ENCODE results near the gene PAM.

Gene PAM

DNA sequence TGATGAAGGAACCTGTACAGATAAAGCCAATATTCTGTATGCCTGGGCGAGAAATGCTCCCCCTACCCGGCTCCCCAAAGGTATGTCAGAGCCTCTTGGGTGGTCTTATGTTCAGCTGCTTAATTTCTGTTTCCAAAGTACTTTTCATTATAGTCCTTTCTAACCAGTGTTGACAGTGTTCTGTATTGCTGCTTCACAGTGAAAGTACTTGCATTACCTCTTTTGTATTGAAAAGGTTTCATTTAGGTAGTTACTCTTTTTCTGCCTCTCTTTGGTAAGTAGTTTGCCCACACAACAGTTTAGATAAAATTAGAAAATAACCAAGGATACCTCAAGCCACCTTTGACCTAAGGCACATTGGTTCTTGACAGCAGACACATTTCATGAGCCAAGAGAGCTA is 169.9 kb downstream of the PAM start:
- Histone ChIP-seq H3K4me1 (ENCODE audit: insufficient read depth, insufficient read length) (no peaks in the 10 kb centered on the region), H3K4me3 (ENCODE audit: insufficient read length, low read depth) (no peak overlapping the region), H3K9ac (ENCODE audit: insufficient read length, low read depth) (no peak overlapping the region), H3K36me3 (ENCODE audit: insufficient read depth, insufficient read length, low read length) (peaks cover 4% of the 10 kb centered on the region), H3K27me3 (ENCODE audit: insufficient read depth, insufficient read length) (no peaks in the 10 kb centered on the region), H3K9me3 (ENCODE audit: insufficient read depth, low read length) (no peaks in the 10 kb centered on the region)
- DNase-seq (ENCODE audit: low read depth, low spot score), result no peak
- no peak for TF ChIP-seq YY1 (IDR thresholded peaks at IDR 0.05; ENCODE audit: insufficient read depth, insufficient read length)
- TF ChIP-seq ZNF274 (IDR thresholded peaks at IDR 0.05; ENCODE audit: low read depth, low read length), result no peak
- TF ChIP-seq SUZ12 (IDR thresholded peaks at IDR 0.05; ENCODE audit: extremely low read depth, insufficient read depth, insufficient read length), result no peak

DNA sequence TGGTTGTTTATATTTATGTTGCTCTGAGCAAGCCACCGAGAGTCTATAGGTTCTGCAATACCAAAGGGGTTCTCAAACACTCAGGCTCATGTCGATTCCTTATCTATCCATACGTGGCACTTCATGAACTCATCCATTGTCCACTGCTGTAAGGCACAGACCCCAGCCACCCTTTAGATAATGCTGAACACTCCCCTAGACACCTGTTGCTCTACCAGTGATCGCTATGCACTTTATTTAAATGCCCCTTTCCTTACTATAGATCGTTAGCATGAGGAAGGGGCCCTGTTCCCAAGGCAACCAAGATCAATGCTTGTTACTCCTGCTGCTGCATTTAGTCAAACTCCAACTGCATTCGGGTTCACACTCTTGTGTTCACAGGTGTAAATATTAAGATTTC is 171.9 kb downstream of the PAM start:
- no peaks in the 10 kb centered on the region for H3K4me1 ChIP-seq (ENCODE audit: insufficient read depth, insufficient read length)
- H3K36me3 ChIP-seq (ENCODE audit: insufficient read depth, insufficient read length, low read length), result peaks cover 4% of the 10 kb centered on the region
- no peak for DNase-seq (ENCODE audit: low read depth, low spot score)
- H3K27me3 ChIP-seq (ENCODE audit: insufficient read depth, insufficient read length), result no peaks in the 10 kb centered on the region
- H3K9me3 ChIP-seq (ENCODE audit: insufficient read depth, low read length), result no peaks in the 10 kb centered on the region
- H3K4me3 ChIP-seq (ENCODE audit: insufficient read length, low read depth), result no peak overlapping the region
- TF ChIP-seq ZNF274 (IDR thresholded peaks at IDR 0.05; ENCODE audit: low read depth, low read length) (no peak), YY1 (IDR thresholded peaks at IDR 0.05; ENCODE audit: insufficient read depth, insufficient read length) (no peak), SUZ12 (IDR thresholded peaks at IDR 0.05; ENCODE audit: extremely low read depth, insufficient read depth, insufficient read length) (no peak)
- no peak overlapping the region for H3K9ac ChIP-seq (ENCODE audit: insufficient read length, low read depth)

DNA sequence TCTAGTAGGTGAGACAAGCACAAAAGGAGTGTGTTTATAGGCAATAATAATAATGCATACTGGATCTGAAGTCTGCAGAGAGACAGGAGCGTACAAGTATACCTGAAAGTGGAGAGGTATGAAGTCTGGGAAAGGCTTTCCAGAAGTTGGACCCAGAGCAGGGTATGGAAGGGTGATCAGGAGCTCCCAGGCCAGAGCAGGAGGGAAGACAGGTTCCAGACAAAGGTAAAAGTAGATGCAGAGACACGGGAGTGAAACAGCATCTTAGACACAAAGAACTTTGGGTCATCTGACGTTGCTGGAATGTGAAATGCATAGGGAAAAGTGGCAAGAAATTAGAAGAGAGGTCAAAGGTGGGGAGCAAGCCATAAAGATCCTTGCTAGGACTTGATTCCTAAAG is 175.1 kb downstream of the PAM start:
- H3K4me1 ChIP-seq (ENCODE audit: insufficient read depth, insufficient read length), result no peaks in the 10 kb centered on the region
- H3K4me3 ChIP-seq (ENCODE audit: insufficient read length, low read depth), result no peak overlapping the region
- no peak for TF ChIP-seq ZNF274 (IDR thresholded peaks at IDR 0.05; ENCODE audit: low read depth, low read length)
- no peak for TF ChIP-seq SUZ12 (IDR thresholded peaks at IDR 0.05; ENCODE audit: extremely low read depth, insufficient read depth, insufficient read length)
- TF ChIP-seq YY1 (IDR thresholded peaks at IDR 0.05; ENCODE audit: insufficient read depth, insufficient read length), result no peak
- H3K27me3 ChIP-seq (ENCODE audit: insufficient read depth, insufficient read length), result no peaks in the 10 kb centered on the region
- peaks cover 4% of the 10 kb centered on the region for H3K36me3 ChIP-seq (ENCODE audit: insufficient read depth, insufficient read length, low read length)
- H3K9me3 ChIP-seq (ENCODE audit: insufficient read depth, low read length), result no peaks in the 10 kb centered on the region
- H3K9ac ChIP-seq (ENCODE audit: insufficient read length, low read depth), result no peak overlapping the region
- DNase-seq (ENCODE audit: low read depth, low spot score), result no peak

DNA sequence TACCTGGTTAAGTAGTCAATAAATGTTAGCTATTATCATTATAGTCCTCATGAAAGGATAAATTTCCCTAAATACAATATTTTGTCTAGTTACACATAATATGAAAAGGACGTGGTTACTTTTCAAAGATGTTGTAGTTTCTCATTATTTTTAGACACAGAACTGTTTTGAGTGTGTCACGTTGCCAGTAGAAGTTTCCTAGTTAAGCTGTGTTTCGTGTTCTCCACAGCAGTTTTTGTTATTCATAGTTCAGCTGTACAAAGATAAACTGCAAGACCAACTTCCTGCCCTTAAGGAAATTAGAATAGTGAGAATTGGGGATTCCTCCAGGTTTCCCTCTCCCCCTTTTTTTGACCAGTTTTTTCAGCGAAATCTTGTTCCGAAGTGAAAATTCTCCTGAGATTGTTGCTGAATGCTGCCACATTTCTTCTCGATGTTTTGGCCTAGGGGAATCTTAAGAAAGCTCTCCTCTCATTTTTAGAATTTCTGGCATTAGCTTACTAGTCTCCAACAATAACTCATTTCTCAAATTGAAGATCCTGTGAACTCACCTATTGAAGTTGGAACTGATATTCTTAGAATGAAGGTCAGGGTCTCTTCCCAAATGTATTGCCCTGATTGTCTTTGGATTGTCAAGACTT is 176.1 kb downstream of the PAM start:
- no peak overlapping the region for H3K4me3 ChIP-seq (ENCODE audit: insufficient read length, low read depth)
- peaks cover 4% of the 10 kb centered on the region for H3K36me3 ChIP-seq (ENCODE audit: insufficient read depth, insufficient read length, low read length)
- no peak for TF ChIP-seq YY1 (IDR thresholded peaks at IDR 0.05; ENCODE audit: insufficient read depth, insufficient read length)
- no peak for TF ChIP-seq SUZ12 (IDR thresholded peaks at IDR 0.05; ENCODE audit: extremely low read depth, insufficient read depth, insufficient read length)
- TF ChIP-seq ZNF274 (IDR thresholded peaks at IDR 0.05; ENCODE audit: low read depth, low read length), result no peak
- DNase-seq (ENCODE audit: low read depth, low spot score), result no peak
- H3K9ac ChIP-seq (ENCODE audit: insufficient read length, low read depth), result no peak overlapping the region
- H3K27me3 ChIP-seq (ENCODE audit: insufficient read depth, insufficient read length), result no peaks in the 10 kb centered on the region
- no peaks in the 10 kb centered on the region for H3K9me3 ChIP-seq (ENCODE audit: insufficient read depth, low read length)
- H3K4me1 ChIP-seq (ENCODE audit: insufficient read depth, insufficient read length), result no peaks in the 10 kb centered on the region

DNA sequence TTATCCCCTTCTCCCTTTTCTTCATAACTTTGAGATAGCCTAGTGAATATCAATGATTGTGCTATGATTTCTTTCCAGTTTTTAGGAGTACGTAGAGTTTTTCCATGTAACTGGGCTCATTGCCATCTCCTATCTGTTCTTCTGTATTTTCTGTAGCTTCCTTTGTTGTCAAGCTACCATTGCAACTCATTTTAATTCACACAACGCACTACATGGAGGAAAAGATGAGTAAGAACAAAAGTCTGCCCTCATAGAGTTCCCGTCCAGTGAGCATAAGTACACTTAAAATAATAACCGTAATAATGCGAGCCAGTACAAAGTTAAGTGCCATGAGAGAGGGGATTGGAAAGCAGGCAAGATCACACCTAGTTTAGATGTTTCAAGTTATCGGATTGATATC is 177.7 kb downstream of the PAM start:
- no peaks in the 10 kb centered on the region for H3K9me3 ChIP-seq (ENCODE audit: insufficient read depth, low read length)
- H3K4me3 ChIP-seq (ENCODE audit: insufficient read length, low read depth), result no peak overlapping the region
- H3K4me1 ChIP-seq (ENCODE audit: insufficient read depth, insufficient read length), result no peaks in the 10 kb centered on the region
- DNase-seq (ENCODE audit: low read depth, low spot score), result no peak
- H3K36me3 ChIP-seq (ENCODE audit: insufficient read depth, insufficient read length, low read length), result no peaks in the 10 kb centered on the region
- TF ChIP-seq ZNF274 (IDR thresholded peaks at IDR 0.05; ENCODE audit: low read depth, low read length) (no peak), YY1 (IDR thresholded peaks at IDR 0.05; ENCODE audit: insufficient read depth, insufficient read length) (no peak), SUZ12 (IDR thresholded peaks at IDR 0.05; ENCODE audit: extremely low read depth, insufficient read depth, insufficient read length) (no peak)
- H3K9ac ChIP-seq (ENCODE audit: insufficient read length, low read depth), result no peak overlapping the region
- H3K27me3 ChIP-seq (ENCODE audit: insufficient read depth, insufficient read length), result no peaks in the 10 kb centered on the region

DNA sequence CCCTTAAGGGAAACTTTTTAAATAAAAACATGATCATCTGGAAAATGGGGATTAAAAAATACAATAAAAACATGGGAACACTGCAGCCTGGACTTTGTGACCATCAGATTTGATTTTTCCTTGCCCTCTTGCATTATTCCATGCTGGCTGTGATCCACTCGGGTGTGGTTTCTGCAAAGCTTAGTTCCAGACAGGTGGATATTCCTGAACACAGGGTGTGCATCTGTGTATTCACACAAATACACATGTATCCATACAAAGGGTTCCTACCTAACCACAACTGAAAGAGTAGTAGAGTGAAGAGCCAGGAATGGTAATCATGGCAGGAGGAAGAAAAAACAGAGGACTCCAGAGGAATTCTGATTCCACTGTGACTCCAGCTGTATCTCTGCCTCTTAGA is 178.2 kb downstream of the PAM start:
- H3K4me3 ChIP-seq (ENCODE audit: insufficient read length, low read depth), result no peak overlapping the region
- no peaks in the 10 kb centered on the region for H3K36me3 ChIP-seq (ENCODE audit: insufficient read depth, insufficient read length, low read length)
- no peak for DNase-seq (ENCODE audit: low read depth, low spot score)
- no peak overlapping the region for H3K9ac ChIP-seq (ENCODE audit: insufficient read length, low read depth)
- TF ChIP-seq SUZ12 (IDR thresholded peaks at IDR 0.05; ENCODE audit: extremely low read depth, insufficient read depth, insufficient read length), result no peak
- H3K4me1 ChIP-seq (ENCODE audit: insufficient read depth, insufficient read length), result no peaks in the 10 kb centered on the region
- H3K9me3 ChIP-seq (ENCODE audit: insufficient read depth, low read length), result no peaks in the 10 kb centered on the region
- H3K27me3 ChIP-seq (ENCODE audit: insufficient read depth, insufficient read length), result no peaks in the 10 kb centered on the region

DNA sequence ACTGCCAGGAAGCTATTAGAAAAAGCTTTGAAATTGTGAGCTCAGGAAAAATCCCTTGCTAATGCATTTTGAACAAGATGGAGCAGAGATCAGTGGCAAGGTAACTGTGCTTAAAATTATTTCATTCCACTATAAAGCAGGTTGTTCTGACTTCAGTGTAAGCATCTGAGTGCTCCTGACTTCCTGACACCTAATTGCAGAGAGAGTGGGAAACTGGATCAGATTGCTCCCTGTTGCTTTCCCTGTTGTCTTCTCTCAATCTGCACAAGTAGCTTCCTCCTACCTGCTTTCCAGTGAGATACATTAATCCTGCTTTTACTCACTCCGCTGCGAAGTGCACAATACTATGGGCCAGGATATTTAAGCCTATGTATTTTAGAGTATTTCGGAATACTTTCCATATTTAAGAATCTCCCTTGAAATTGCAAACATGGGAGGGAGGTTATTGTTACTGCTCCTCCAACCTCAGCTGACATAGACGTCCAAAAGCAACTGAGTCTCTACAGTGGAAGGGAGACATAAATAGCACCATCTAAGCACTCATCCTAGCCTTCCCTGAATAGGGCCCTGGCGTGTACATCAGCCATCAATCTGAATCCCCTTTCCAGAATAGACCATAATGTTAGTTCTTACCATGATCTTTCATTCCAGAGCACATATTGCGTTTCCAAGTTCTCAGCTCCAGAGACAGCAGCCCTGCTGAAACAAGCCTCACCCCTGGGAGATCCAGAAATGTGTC is 178.8 kb downstream of the PAM start:
- DNase-seq (ENCODE audit: low read depth, low spot score), result no peak
- no peaks in the 10 kb centered on the region for H3K27me3 ChIP-seq (ENCODE audit: insufficient read depth, insufficient read length)
- H3K4me1 ChIP-seq (ENCODE audit: insufficient read depth, insufficient read length), result no peaks in the 10 kb centered on the region
- no peak overlapping the region for H3K9ac ChIP-seq (ENCODE audit: insufficient read length, low read depth)
- H3K36me3 ChIP-seq (ENCODE audit: insufficient read depth, insufficient read length, low read length), result no peaks in the 10 kb centered on the region
- no peak overlapping the region for H3K4me3 ChIP-seq (ENCODE audit: insufficient read length, low read depth)
- no peaks in the 10 kb centered on the region for H3K9me3 ChIP-seq (ENCODE audit: insufficient read depth, low read length)
- TF ChIP-seq YY1 (IDR thresholded peaks at IDR 0.05; ENCODE audit: insufficient read depth, insufficient read length) (no peak), SUZ12 (IDR thresholded peaks at IDR 0.05; ENCODE audit: extremely low read depth, insufficient read depth, insufficient read length) (no peak), ZNF274 (IDR thresholded peaks at IDR 0.05; ENCODE audit: low read depth, low read length) (no peak)
